GM19240 (cell line): ENCODE measurements around the gene STPG2.

Experiments used
- DNase-seq: peaks from one replicate; pipeline ENCODE4 v3.0.0; 2011; ENCODE audit warnings: low spot score; ENCODE audit not compliant: insufficient read length

The STPG2 gene

DNA sequence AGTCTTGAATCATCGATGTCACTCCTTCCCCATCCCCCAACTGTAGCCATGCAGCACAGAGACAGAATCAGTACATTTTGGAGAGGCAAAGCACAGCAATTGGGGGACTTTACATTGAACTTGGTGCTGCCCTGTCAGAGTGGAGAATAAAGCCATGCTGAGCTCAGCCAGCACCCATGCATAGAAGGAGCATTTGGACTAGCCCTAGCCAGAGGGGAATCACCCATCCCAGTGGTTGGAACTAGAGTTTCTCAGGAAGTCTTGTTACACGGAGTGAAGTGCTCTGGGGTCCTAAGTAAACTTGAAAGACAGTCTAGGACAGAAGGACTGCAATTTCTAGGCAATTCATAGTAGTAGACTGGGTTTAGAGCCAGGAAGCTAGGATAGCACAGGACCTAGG is 49.6 kb downstream of the STPG2 start:
- DNase-seq, result no peak

DNA sequence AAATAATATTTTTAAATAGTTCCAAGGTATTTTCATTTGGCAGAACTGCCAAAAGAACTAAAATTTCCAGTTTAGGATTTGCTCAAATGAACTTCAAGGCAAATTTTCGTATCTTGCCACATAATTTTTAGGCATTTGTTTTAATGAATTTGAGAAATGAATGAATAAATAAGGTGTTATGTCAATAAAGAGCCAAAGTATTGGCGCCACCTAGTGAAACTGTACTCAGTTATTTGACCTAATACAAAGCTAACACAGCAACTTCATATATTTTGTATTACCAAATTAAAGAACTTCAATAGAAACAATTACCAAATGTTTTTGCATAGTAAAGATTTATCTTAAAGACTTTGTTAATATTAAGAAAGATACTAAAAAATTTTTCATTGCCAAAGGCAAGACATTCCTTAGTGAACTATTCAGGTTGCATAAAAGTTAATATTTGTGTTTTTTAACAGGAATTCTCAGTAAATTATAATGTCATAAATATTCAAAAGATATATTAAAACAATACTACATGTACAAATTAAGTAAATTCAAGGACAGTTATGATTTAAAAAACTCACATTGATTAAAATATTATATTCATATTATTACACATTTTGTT is 50.3 kb downstream of the STPG2 start:
- no peak for DNase-seq

DNA sequence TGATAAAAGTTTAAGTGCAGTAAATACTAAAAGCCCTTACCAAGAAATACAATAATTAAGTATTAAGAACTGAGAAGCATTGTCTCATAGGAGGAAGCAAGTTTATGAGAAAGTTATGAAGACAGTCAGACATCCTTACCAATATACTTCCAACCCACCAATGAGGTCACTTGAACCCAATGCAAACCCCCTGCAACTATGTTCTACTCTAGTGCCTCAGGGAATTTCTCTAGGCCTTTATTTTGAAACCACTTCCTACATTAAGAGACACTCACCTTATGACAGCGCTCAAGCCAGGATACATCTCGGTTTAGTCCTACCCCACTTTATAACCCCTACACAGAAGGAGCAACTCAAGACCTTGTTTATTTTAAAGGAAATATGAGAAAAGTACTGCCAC is 61.3 kb downstream of the STPG2 start:
- DNase-seq, result no peak

DNA sequence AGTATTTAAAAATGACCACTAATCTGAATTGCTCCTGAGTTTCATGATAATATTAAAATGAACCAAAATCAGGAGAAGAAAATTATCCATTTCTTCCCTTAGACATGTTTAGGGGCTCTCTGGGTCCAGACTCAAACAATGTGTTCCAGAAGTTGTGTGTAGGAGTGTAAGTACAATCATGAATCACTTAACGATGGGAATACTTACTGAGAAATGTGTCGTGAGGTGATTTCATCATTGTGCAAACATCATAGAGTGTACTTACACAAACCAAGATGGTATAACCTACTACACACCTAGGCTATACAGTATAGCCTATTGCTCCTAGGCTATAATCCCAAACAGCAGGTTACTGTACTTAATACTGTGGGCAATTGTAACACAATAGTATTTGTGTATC is 74.8 kb downstream of the STPG2 start:
- DNase-seq, result no peak

DNA sequence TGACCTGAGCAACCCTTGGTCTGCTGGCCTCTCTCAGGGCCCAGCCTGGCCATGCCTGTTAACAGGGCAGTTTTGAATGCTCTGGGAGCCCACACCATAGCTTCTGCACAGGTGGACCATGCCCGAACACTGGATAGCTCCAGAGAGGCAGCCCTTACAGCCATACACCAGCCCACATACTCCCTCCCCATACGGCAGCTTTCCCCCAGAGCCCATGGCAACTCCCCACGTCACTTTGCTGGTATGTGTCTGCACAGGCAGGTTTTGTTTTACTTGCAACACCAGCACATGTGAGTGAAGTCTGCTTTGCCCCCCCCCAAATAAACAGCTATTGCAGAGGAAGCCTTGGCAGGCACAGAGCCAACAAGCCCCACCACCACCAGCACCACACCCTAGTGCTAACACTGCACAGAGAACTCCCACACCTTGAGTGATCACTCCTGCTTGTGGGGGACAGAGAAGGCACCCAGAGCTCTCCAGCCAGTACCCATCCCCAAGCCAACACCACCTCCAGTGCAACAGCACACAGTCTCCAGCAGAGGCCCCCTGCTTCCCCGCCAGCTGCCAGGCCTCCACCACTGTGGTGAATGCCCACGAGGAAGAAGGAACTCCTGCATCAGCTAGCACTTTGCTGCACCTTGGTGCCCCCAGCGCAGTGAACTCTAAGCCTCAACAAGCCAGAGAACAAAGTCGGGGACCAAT is 87.3 kb downstream of the STPG2 start:
- DNase-seq, result no peak

DNA sequence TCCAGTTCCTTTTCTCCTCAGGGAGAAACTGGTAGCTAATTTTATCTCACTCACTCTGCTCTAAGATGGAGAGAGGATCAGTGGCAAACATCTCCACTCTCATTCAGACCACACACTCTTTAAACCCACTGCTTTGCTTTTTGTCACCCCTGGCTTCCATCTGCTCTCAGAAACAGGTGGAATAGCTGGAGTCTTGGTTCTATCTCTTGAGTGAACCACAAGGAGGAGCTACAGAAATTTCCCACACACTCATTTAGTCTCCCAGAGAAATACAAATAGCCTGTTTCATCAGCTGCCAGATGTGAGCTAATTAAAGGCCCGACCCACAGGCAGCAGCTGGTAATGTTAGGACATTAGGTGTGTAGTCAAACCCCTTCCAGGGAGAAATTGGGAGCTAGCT is 96.6 kb downstream of the STPG2 start:
- no peak for DNase-seq

DNA sequence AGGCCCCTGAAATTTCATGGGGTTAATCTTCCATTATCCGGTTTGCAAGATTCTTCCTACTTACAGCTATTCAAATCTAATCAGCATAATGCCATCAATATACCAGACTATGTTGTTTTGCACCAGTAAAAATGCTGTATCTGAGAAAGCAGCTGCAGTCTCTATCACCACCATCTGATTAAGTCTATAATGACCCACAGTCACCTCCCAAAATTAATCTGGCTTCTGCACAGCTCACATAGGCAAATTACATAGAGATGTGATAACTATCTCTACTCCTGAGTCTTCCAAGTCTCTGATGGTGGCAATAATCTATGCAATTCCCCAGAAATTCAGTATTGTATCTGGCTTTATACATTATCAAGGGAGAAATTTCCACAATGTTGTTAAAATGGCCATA is 113.2 kb downstream of the STPG2 start:
- no peak for DNase-seq

DNA sequence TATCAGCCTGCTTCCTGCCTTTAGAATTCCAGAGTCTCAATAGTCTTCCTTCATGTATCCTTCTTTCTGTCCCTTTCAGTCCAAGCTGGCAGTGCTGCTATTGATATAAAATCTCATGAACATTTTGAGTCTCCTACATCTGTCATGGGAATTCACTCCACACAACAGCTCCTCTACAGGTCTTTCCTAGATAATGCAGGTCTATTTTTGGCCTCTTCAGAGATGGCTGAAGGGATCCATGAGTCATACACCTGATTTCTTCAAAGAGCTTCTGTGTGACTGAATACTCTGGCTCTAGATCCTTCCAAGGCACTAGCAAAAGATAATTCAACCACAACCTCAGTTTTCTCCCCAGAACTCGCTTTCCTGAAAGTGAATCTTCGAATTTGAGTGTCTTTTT is 115.4 kb downstream of the STPG2 start:
- DNase-seq, result no peak

DNA sequence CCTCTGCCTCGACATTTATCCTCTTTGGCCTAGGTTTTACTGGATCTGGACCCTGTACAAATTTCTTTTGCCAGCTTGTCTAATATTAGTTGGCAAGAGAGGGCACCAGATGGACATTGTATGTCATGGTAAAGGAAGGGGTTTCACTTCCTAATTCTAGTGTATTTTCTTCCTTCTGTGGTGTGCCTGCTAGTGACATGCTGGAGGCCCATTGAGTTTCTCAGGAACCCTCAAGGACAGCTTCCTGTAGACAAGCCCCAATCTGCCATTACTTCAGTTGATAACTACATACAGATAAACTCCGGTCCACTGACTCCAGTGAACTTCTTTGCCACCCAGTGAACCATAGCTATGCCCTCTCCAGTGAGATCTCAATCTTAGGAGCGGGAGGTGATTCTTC is 116.9 kb downstream of the STPG2 start:
- no peak for DNase-seq

DNA sequence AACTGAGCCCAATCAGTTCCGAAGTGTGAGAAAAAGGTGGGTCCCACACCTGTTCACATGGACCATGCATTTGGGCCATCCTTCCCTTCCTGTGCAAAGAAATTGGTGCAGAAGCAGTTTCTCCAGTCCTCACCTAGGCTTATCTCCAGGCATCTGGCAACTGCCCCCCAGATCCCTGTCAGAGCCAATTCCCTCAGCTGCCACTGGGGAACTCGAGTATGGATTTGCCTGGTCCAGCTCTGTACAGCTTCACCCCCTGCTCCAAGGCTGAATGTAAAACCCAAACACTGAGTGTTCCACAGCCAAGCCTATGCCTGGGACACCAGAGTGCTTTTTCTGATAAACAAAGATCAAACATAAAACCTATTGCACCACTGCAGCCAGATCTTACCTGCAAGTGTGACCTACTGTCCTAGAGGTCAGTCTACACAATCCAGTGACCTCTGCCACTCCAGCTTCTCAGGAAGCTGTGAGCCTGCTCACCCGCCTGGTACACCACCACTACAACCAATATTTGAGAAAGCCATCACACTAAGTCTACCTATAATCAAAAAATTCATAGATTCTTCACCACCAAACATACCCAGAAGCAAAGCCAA is 136.4 kb downstream of the STPG2 start:
- DNase-seq, result no peak

DNA sequence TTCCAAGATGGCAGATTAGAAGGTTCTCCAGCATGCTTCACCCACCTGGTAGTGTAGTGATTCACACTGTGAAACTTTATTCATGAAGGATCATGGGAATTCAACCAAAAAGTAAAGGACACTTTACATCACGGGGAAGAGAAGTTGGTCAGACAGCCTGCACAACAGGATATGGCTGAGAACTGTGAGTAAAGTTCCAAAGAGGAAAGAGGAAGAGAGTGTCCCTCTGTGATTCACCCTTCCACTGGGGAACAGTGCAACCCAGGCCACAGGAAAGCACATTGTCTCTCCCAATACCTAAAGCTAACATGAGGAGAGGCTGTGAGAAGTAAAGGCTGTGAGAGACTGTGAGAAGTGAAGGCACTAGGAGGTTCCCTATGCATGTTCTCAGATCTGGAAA is 137.2 kb downstream of the STPG2 start:
- DNase-seq, result no peak

DNA sequence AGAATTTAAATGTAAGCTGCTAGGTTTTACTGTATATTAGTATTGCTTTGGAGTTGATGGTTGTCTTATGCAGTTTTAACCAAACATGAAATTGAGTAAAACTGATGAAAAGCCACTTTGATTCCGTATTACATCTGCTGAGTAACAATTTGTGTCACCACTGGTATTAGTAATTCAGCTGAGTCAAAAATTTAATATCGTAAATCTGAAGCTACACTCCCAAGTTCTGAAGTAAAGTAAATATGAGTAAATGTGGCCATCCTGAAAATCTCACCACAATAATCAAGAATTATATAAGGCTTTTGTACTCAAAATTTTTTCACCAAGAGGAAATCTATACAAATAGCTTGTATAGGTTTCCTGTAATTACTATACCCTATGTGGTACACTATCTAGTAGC is 142.3 kb downstream of the STPG2 start:
- no peak for DNase-seq

DNA sequence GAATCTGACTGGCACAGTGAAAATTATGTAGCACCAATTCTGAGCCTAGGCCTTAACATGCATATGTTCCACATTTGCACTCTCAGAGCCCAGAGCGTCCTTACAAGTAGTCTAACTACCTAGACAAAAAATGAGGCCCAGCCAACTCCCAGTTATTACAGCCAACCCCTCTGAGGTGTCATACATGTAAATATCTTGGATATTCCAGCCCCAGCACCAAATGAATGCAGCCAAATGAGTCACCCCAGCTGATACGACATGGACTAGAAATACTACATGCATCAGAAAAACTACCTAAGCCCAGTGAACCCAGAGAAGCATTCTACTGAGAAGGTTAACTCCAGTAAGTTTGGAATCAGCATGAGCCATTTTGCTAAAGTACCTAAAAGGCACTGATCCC is 145.1 kb downstream of the STPG2 start:
- no peak for DNase-seq

DNA sequence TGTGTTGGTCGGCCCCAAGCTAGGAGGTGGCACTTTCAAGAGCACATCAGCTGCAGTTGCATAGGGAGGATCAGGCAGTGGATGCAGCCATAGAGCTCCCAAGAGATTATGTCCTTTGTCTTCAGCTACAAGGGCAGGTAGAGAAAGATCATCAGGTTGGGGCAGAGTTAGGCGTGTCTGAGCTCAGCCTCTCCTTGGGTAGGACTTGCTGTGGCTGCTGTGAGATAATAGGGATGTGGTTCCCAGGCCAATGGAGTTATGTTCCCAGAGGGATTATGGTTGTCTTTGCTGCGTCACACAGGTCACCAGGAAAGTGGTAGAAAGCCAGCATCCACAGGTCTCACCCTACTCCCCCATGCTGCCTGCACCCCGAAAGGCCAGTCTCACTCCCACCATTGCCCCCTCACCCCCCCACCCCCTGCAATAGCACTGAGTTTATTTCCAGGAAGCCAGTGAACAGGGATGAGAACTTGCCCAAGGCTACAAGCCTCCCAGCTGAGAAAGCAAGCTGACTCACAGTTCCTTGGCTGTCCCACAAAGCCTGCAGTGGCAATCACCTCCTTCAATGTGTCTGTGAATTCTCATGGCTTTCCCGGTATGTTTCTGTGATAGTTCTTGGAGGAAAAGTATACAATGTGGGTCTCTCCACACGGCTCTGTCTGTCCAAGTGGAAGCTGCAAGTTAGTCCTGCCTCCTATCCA is 148.4 kb downstream of the STPG2 start:
- no peak for DNase-seq

DNA sequence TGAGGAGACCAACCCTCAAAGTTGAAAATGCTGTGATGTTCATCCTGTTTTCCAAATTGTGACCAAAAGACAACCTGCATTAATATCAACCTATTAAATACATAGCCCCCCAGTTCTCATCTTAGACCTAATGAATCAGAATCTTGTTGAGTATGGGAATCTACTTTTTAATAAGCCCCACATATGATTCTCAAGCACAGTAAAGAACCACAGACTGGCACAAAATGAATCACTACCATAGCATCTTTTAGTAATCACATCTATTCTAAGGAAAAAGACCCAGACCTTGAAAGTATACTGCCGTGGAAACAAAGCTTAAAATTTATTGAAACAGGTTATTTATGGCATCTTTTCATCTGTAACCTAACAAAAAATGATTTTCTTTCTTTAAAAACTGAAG is 152.9 kb downstream of the STPG2 start:
- DNase-seq, result no peak

DNA sequence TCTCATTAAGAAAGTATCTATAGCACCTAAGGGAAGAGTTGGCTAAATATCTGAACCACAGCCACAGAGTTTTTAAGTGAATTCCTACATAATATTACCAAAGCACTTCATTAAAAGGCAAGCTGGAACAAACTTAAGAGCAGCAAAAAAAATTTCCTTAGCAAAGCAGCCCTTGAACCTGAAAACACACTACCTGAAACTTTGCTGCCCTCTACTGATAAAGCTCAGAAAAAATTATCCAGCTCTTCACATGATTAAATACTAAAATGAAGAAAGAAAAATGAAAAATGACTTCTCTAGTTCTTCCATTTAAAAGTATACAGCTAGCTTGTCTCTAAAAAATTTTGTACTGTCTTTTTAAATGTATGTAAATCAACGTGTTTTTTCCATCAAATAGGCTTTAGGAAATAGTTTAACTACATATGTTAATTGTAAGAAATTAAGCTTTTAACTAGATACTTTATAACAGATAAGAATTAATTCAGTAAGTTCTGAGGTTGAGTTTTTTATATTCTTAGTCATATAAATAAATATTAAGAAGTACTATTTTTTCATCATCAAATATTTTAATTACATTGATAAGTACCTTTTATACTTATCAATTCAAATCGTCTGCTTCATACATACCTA is 156.1 kb downstream of the STPG2 start:
- DNase-seq, result no peak

DNA sequence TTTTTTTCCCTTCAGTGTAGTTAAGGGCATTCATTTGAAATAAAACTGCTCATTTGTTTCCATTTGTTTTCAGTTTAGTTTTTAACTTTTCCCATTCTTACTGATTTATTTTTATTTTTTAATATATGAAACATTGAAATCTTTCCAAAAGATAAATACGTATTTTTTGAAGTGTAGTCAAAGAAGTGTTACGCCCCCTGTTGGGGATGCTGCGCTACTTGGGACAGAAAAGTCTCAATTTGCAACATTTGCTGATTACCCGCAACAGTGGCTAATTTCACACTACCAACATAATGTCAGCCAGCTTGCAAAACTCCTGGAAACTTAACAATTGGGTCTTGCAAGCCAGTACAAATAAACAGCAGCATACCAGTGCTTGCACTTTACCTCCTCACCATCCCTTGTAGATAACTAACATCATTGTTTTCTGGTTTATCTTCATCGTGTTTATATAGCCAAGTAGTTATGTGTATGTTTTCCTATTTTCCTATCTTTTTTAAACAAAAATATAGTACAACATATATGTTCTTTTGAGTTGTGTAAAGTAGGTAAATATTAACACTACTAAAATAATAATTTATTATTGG is 158.6 kb downstream of the STPG2 start:
- no peak for DNase-seq

DNA sequence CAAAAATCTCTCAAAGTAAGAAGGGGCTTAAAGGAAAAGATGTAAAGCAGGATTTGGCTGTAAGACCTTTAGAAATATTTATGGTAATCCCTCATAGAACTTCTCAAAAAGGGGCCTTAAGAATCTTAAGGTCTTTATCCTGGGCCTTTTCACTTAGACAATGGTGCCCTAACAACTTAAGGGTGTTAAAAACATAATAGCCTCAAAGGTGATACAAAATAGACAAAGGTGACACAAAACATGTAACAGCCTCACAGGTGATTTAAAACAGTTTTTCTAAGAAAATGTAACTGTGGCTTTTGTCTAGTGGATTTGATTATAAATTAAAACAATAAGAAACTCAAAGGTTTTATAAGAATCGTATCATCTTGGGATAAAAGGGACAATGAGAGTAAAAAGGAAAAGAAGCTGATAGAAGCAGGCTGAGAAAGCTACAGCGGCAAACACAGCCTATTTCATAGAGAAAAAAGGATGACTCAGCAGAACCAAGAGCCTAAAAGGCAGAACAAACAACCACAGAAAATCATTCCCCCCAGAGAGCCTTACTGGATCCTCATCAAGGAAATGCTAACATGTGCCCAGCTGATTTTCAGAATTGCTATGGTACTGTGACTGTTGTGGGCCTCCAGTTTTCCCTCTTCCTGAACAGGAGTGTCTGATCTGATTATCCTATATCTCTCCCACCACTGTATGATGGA is 164.3 kb downstream of the STPG2 start:
- DNase-seq, result no peak

DNA sequence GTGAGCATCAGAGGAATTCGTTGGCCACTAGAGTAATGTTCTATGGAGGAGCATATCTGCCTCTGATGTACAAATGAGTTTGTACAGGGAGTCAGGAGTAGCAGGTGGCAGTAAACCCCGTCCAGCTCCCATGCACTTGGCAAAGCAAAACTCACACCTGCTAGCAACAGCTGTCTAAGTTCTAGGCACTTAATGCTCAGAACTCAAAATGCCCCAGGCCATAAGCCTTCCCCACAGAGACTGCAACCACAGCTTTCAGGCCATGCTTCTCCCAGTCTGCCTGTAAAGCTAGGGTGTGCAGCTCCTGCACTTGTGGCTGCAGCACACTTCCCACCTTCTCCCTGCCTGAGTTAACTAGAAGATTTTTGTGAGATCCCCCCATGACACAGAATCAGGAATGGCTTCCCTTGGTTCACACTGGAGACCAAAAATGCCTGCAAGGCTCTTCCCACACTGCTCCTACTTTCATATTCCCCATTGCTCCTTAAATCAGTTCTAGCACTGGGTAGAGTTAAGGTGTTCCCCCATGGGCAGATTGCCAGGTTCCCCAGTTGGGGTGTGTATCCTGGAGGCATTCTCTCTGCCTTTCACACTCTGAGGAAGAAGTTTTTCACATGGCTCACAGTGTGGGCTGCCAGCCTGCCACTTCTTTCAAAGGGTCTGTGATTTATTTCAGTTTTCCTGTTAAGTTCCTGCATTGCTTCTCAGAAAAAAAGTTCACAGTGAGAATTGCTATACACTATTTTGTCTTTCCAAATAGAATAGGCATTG is 189.9 kb downstream of the STPG2 start:
- no peak for DNase-seq

DNA sequence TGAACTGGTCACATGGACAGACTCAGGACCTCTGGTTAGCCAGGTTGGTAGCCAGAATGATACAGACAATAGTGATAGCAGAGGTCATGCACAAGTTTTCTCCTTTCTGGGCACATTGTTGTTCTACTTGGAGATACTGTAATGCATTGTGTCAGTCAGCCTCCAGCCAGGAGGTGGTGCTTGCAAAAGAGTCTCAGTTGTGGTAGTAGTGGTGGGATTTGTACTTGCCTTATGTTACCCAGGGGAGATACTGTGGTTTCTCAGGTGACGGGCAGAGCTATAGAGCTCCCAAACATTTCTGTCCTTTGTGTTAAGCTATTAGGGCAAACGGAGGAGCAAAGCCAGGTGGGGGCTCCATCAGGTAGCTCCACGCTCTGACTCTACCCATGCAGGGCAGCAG is 190.5 kb downstream of the STPG2 start:
- no peak for DNase-seq
